H1 (cell line): ENCODE data around the gene RO60. TPM values are rescaled to one million over a fixed set of nuclear protein-coding genes. Genes with fewer than 3 reads are reported as not detected.

Source experiments
- CTCF ChIA-PET: fragments of 300-600 bp; sonication (Branson Sonifier 250); formaldehyde crosslinking; loops from one replicate; lab custom pipeline; 2021; ENCODE audit not compliant: partially characterized antibody; lab: Charles Lee
- POLR2A ChIA-PET: fragments of 300-600 bp; sonication (Branson Sonifier 250); formaldehyde crosslinking; loops from one replicate; lab custom pipeline; 2021; ENCODE audit warnings: inconsistent platforms; ENCODE audit not compliant: partially characterized antibody; lab: Charles Lee
- DNase-seq, 2 experiments: peaks; one replicate each; pipeline versions ENCODE4 v3.0.0 to v3.0.0-alpha.2; 2010 to 2022; ENCODE audit warnings: low spot score in 2 of 2, low read depth in 1 of 2, mixed read lengths in 1 of 2
- FAIRE-seq: peaks from 2 replicates; lab custom pipeline; 2011; peaks lifted over from hg19 to GRCh38; lab: Jason Lieb, UNC
- H2AFZ ChIP-seq: 2 replicates; pipeline ENCODE4 v1.8.1; 2012; ENCODE audit warnings: low read length, inconsistent platforms
- H2AK5ac ChIP-seq: 2 replicates; pipeline ENCODE4 v1.6.1; 2013; ENCODE audit warnings: low read depth, low read length
- H2BK120ac ChIP-seq: replicated peaks from 2 replicates; pipeline ENCODE3; 2013; ENCODE audit warnings: low read depth, low read length, inconsistent platforms
- H2BK12ac ChIP-seq: 2 replicates; pipeline ENCODE4 v1.6.1; 2013; ENCODE audit warnings: low read depth, low read length
- H2BK15ac ChIP-seq: 2 replicates; pipeline ENCODE4 v1.6.1; 2013; ENCODE audit warnings: low read length
- H2BK20ac ChIP-seq: 2 replicates; pipeline ENCODE4 v1.6.1; 2013; ENCODE audit warnings: low read length
- H2BK5ac ChIP-seq: 2 replicates; pipeline ENCODE4 v1.6.1; 2013; ENCODE audit warnings: low read depth, low read length
- H3K14ac ChIP-seq: 2 replicates; pipeline ENCODE4 v1.6.1; 2013; ENCODE audit warnings: inconsistent platforms; ENCODE audit not compliant: insufficient read length
- H3K18ac ChIP-seq: 2 replicates; pipeline ENCODE4 v1.6.1; 2013; ENCODE audit warnings: low read length; ENCODE audit errors: extremely low read depth
- H3K23ac ChIP-seq: 2 replicates; pipeline ENCODE4 v1.6.1; 2013; ENCODE audit warnings: inconsistent platforms; ENCODE audit not compliant: insufficient read length
- H3K23me2 ChIP-seq: 2 replicates; pipeline ENCODE4 v1.6.1; 2013; ENCODE audit warnings: low read depth, low read length
- H3K27ac ChIP-seq: 2 replicates; pipeline ENCODE4 v1.6.1; 2011; ENCODE audit warnings: low read depth, low read length, inconsistent platforms
- H3K27me3 ChIP-seq, 4 experiments: replicated peaks in 1 of 4; 1 replicate in 1 of 4; 2 replicates in 3 of 4; pipeline versions ENCODE4 v1.6.1 to v1.8.1; 2011 to 2013; ENCODE audit warnings: low read length in 3 of 4, mild to moderate bottlenecking in 3 of 4, inconsistent platforms in 2 of 4, mixed read lengths in 2 of 4, moderate library complexity in 1 of 4; ENCODE audit not compliant: control insufficient read depth in 3 of 4, insufficient read depth in 3 of 4; ENCODE audit errors: extremely low read depth in 1 of 4
- H3K36me3 ChIP-seq, 4 experiments: 2 replicates each; pipeline versions ENCODE4 v1.6.1 to v1.8.1; 2011 to 2013; ENCODE audit warnings: mild to moderate bottlenecking in 4 of 4, low read length in 3 of 4, moderate library complexity in 2 of 4, control low read depth in 1 of 4, inconsistent platforms in 1 of 4; ENCODE audit not compliant: insufficient read depth in 4 of 4, control insufficient read depth in 2 of 4
- H3K4ac ChIP-seq: replicated peaks from 2 replicates; pipeline ENCODE3; 2013; ENCODE audit warnings: low read length, low read depth, mixed read lengths, inconsistent platforms; ENCODE audit not compliant: insufficient read length
- H3K4me1 ChIP-seq, 4 experiments: replicated peaks in 1 of 4; 1 replicate in 1 of 4; 2 replicates in 3 of 4; pipeline versions ENCODE4 v1.6.1 to v1.8.1; 2011 to 2013; ENCODE audit warnings: low read length in 3 of 4, inconsistent platforms in 2 of 4, mixed read lengths in 1 of 4; ENCODE audit not compliant: insufficient read depth in 4 of 4, control insufficient read depth in 3 of 4
- H3K4me2 ChIP-seq, 2 experiments: 2 replicates each; pipeline versions ENCODE4 v1.6.1 to v1.8.1; 2011 to 2013; ENCODE audit warnings: low read depth in 2 of 2, low read length in 2 of 2, control low read depth in 1 of 2, inconsistent platforms in 1 of 2, mild to moderate bottlenecking in 1 of 2; ENCODE audit not compliant: insufficient read depth in 1 of 2
- H3K4me3 ChIP-seq, 4 experiments: fragments of 200-600, 300-600 bp in 1 of 4; sonication (generic), shearing (Covaris generic), sonication (Bioruptor Twin) in 1 of 4; 2 replicates each; pipeline versions ENCODE4 v1.5.1 to v1.8.1; 2011 to 2016; ENCODE audit warnings: low read length in 4 of 4, low read depth in 3 of 4, control low read depth in 2 of 4, inconsistent platforms in 2 of 4, mild to moderate bottlenecking in 2 of 4, mixed read lengths in 1 of 4, moderate library complexity in 1 of 4; ENCODE audit not compliant: insufficient read depth in 2 of 4; ENCODE audit errors: extremely low read depth in 1 of 4
- H3K56ac ChIP-seq: replicated peaks from 2 replicates; pipeline ENCODE3; 2013; ENCODE audit warnings: low read depth, mild to moderate bottlenecking, mixed read lengths, low read length, inconsistent platforms; ENCODE audit not compliant: insufficient read length
- H3K79me1 ChIP-seq: 2 replicates; pipeline ENCODE4 v1.6.1; 2013; ENCODE audit warnings: low read depth, low read length, control low read depth
- H3K79me2 ChIP-seq, 2 experiments: 2 replicates each; pipeline versions ENCODE4 v1.6.1 to v1.8.1; 2012 to 2013; ENCODE audit warnings: low read length in 2 of 2, mild to moderate bottlenecking in 2 of 2, inconsistent platforms in 1 of 2; ENCODE audit not compliant: insufficient read depth in 2 of 2, control insufficient read depth in 1 of 2
- H3K9ac ChIP-seq, 4 experiments: replicated peaks in 1 of 4; 1 replicate in 1 of 4; 2 replicates in 3 of 4; pipeline versions ENCODE4 v1.6.1 to v1.8.1; 2011 to 2013; ENCODE audit warnings: low read depth in 3 of 4, low read length in 3 of 4, control low read depth in 2 of 4, mild to moderate bottlenecking in 2 of 4, moderate library complexity in 2 of 4, inconsistent platforms in 1 of 4; ENCODE audit errors: extremely low read depth in 1 of 4
- H3K9me3 ChIP-seq, 2 experiments: 2 replicates each; pipeline versions ENCODE4 v1.6.1 to v1.8.1; 2012 to 2013; ENCODE audit warnings: mild to moderate bottlenecking in 2 of 2, moderate library complexity in 2 of 2, control low read depth in 1 of 2, inconsistent platforms in 1 of 2, low read depth in 1 of 2, low read length in 1 of 2, mixed read lengths in 1 of 2; ENCODE audit not compliant: insufficient read depth in 2 of 2
- H4K20me1 ChIP-seq, 2 experiments: replicated peaks in 1 of 2; 2 replicates each; pipeline versions ENCODE3 to v1.8.1; 2011 to 2013; ENCODE audit warnings: inconsistent platforms in 2 of 2, low read length in 2 of 2, mild to moderate bottlenecking in 1 of 2; ENCODE audit not compliant: insufficient read depth in 2 of 2, control insufficient read depth in 1 of 2
- H4K5ac ChIP-seq: 2 replicates; pipeline ENCODE4 v1.6.1; 2013; ENCODE audit warnings: low read length, low read depth, mixed read lengths, inconsistent platforms; ENCODE audit not compliant: insufficient read length
- H4K8ac ChIP-seq: 2 replicates; pipeline ENCODE4 v1.8.0; 2013; ENCODE audit warnings: mild to moderate bottlenecking, moderate library complexity, low read length, inconsistent platforms; ENCODE audit not compliant: insufficient read depth; ENCODE audit errors: extremely low read depth
- H4K91ac ChIP-seq: replicated peaks from 2 replicates; pipeline ENCODE3; 2013; ENCODE audit warnings: low read length, mixed read lengths, inconsistent platforms; ENCODE audit not compliant: insufficient read length
- CTCF ChIP-seq, 3 experiments: IDR thresholded peaks; 1 replicate in 2 of 3; 2 replicates in 1 of 3; pipeline versions ENCODE4 v1.5.1 to v1.6.1; 2011; ENCODE audit warnings: low read length in 3 of 3, mild to moderate bottlenecking in 3 of 3, inconsistent platforms in 2 of 3, low read depth in 1 of 3, moderate library complexity in 1 of 3; ENCODE audit not compliant: insufficient read depth in 1 of 3; ENCODE audit errors: control extremely low read depth in 1 of 3
- RAD21 ChIP-seq, 2 experiments: IDR thresholded peaks in 1 of 2; conservative IDR thresholded peaks in 1 of 2; 2 replicates each; pipeline ENCODE4 v1.6.1; 2011; ENCODE audit warnings: low read depth in 2 of 2, low read length in 2 of 2, improper control_type of control experiment in 1 of 2, inconsistent platforms in 1 of 2, mild to moderate bottlenecking in 1 of 2, moderate library complexity in 1 of 2
- SRF ChIP-seq: IDR thresholded peaks from 2 replicates; pipeline ENCODE4 v1.6.1; 2011; ENCODE audit warnings: mild to moderate bottlenecking, low read depth, low read length, moderate library complexity
- WGBS, 2 experiments: shearing (Covaris generic) in 1 of 2; methylation state at CpG; one replicate each; pipeline versions ENCODE4 v1.1.6 to v1.1.7; 2013 to 2015; ENCODE audit warnings: low lambda C conversion rate in 2 of 2, mixed read lengths in 2 of 2, inconsistent platforms in 1 of 2, low coverage in 1 of 2, missing lambda C conversion rate in 1 of 2; ENCODE audit not compliant: insufficient replicate concordance in 2 of 2, insufficient coverage in 1 of 2, insufficient read length in 1 of 2; ENCODE audit errors: extremely low coverage in 1 of 2, missing lambda C conversion rate in 1 of 2; 5-methylcytosine and 5-hydroxymethylcytosine counted together
- polyA plus RNA-seq, 7 experiments: library from polyadenylated mRNA; depleted of rRNA in 3 of 7; stranded (reverse) in 5 of 7; unstranded in 2 of 7; fragments of >200 nt in 5 of 7; fragments of 200-250 nt in 2 of 7; gene quantifications; 1 replicate in 5 of 7; 2 replicates in 1 of 7; 4 replicates in 1 of 7; pipeline versions ENCODE4 v1.2.1 to v1.2.3, GENCODE V29; 2011 to 2013; ENCODE audit warnings: missing spikeins in 2 of 7, mixed read lengths in 2 of 7
- total RNA-seq: library from RNA; stranded (reverse); fragmentation: NEBNext Ultra II Directional; extraction: Animal tissue kit (Norgen Biotek cat#: 25700); gene quantifications from 2 replicates; pipeline ENCODE4 v1.2.1, GENCODE V29; 2021
- TF ChIP-seq, protein P1 (sequence below): IDR thresholded peaks from 2 replicates; pipeline ENCODE4 v1.6.1; 2012; ENCODE audit warnings: inconsistent platforms

RO60 gene
- total and polyA plus RNA-seq, 2 of the 8 experiments (the other 6 are each of a cell fraction or from before 2014, with no cell fraction given): 13.6 to 103 TPM

GRCh38 chr1:193069748-193070385 is 10.5 kb downstream of the RO60 start:
- H2BK120ac ChIP-seq: no peak overlapping the region
- H2BK20ac ChIP-seq: no peak overlapping the region
- peaks cover 0 to 68% of the 10 kb centered on the region in 2 experiments; a peak in 2 of 4 replicates for H3K79me2 ChIP-seq
- H3K56ac ChIP-seq: no peak overlapping the region
- H2AK5ac ChIP-seq: no peak overlapping the region
- H3K4me2 ChIP-seq: no peak overlapping the region
- 78% methylated on average over 4 of the region's 4 CpGs; no CpG with 5 or more reads in 1 of the 2 experiments for WGBS, 2 experiments
- peaks cover 0 to 4% (median 1%) of the 10 kb centered on the region in 4 experiments; a peak in 2 of 7 replicates for H3K4me1 ChIP-seq
- H3K36me3 ChIP-seq: peaks cover 0 to 8% (median 1%) of the 10 kb centered on the region in 4 experiments; a peak in 3 of 8 replicates
- H3K4me3 ChIP-seq: no peak overlapping the region
- H2BK15ac ChIP-seq: no peak overlapping the region
- no peaks in the 10 kb centered on the region for H3K27me3 ChIP-seq
- no peak overlapping the region for H3K14ac ChIP-seq
- H4K91ac ChIP-seq: no peak overlapping the region
- H3K23me2 ChIP-seq: no peaks in the 10 kb centered on the region
- H3K18ac ChIP-seq: no peak overlapping the region
- ChIA-PET CTCF (interaction anchor here (0.6 to 2.3 kb wide), 13 partner anchors 12 to 437 kb away, joined by 3 to 11 read pairs (median 4); partner anchors contain the start of gene UCHL5), POLR2A (interaction anchor here (1.2 to 1.3 kb wide), 3 partner anchors 11 to 261 kb away, joined by 3 to 6 read pairs (median 4); partner anchors contain the start of genes RGS2, RO60 and UCHL5)
- H3K27ac ChIP-seq: no peak overlapping the region
- H4K5ac ChIP-seq: no peak overlapping the region
- H2BK5ac ChIP-seq: no peak overlapping the region
- H3K4ac ChIP-seq: no peak overlapping the region
- H4K8ac ChIP-seq: no peak overlapping the region
- H3K79me1 ChIP-seq: peaks cover 5% of the 10 kb centered on the region; the same call in 1 of the 2 replicates
- DNase-seq (no peak), FAIRE-seq (peak; percentile 24)
- no peak overlapping the region for H3K23ac ChIP-seq
- peaks cover 5 to 8% of the 10 kb centered on the region in 2 experiments for H4K20me1 ChIP-seq
- TF ChIP-seq, protein P1, sequence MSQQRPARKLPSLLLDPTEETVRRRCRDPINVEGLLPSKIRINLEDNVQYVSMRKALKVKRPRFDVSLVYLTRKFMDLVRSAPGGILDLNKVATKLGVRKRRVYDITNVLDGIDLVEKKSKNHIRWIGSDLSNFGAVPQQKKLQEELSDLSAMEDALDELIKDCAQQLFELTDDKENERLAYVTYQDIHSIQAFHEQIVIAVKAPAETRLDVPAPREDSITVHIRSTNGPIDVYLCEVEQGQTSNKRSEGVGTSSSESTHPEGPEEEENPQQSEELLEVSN: no peak
- peak; percentile 45 to 57; a peak in 3 of 4 replicates for TF ChIP-seq RAD21 (IDR thresholded peaks at IDR 0.05 in 1 of 2, conservative IDR thresholded peaks at IDR 0.05 in 1 of 2; ENCODE audit: low read depth in 2 of 2, low read length in 2 of 2)
- TF ChIP-seq CTCF (IDR thresholded peaks at IDR 0.05; ENCODE audit: control extremely low read depth in 1 of 3, insufficient read depth in 1 of 3, low read depth in 1 of 3, low read length in 3 of 3): peak; percentile 40 to 70 (median 41); a peak in 3 of 4 replicates
- no peak for TF ChIP-seq SRF
- no peak overlapping the region for H2BK12ac ChIP-seq
- H3K9me3 ChIP-seq: no peaks in the 10 kb centered on the region
- no peak overlapping the region for H2AFZ ChIP-seq
- H3K9ac ChIP-seq: no peak overlapping the region
